SK-N-SH (cell line): ENCODE measurements around the gene GPD1. TPM values are rescaled to one million over a fixed set of nuclear protein-coding genes. Genes with fewer than 3 reads are reported as not detected.

Experiments
- CTCF ChIA-PET: fragments of 300-600, 350-600 bp; formaldehyde crosslinking; extraction: SDS; loops from one replicate; lab custom pipeline; 2021; lab: Yijun Ruan, JAX
- POLR2A ChIA-PET: fragments of 350-600 bp; sonication (Branson Sonifier 250); formaldehyde crosslinking; extraction: SDS; loops from one replicate; lab custom pipeline; 2020; ENCODE audit warnings: antibody characterized with exemption, inconsistent platforms; lab: Yijun Ruan, JAX
- DNase-seq: peaks from one replicate; pipeline ENCODE4 v3.0.0; 2012
- H2AFZ ChIP-seq: fragments of 200-600 bp; sonication (generic); 2 replicates; pipeline ENCODE4 v1.8.1; 2016; ENCODE audit warnings: antibody characterized with exemption, mild to moderate bottlenecking, low read depth
- H3F3A ChIP-seq: fragments of 200-600 bp; sonication (generic); replicated peaks from 2 replicates; pipeline ENCODE3; 2016; ENCODE audit warnings: antibody characterized with exemption, mild to moderate bottlenecking; ENCODE audit not compliant: insufficient read depth
- H3K27ac ChIP-seq, 2 experiments: fragments of 200-500 bp in 1 of 2; fragments of 200-600 bp in 1 of 2; sonication (Bioruptor generic) in 1 of 2; sonication (generic), shearing (Covaris generic) in 1 of 2; 2 replicates each; pipeline versions ENCODE4 v1.5.1 to v1.6.1; 2014 to 2016; ENCODE audit warnings: low read depth in 2 of 2, inconsistent platforms in 1 of 2, low read length in 1 of 2, mild to moderate bottlenecking in 1 of 2, mixed read lengths in 1 of 2
- H3K27me3 ChIP-seq: fragments of 200-600 bp; sonication (generic), shearing (Covaris generic); 2 replicates; pipeline ENCODE4 v1.6.1; 2016; ENCODE audit warnings: mixed run types; ENCODE audit not compliant: insufficient read depth
- H3K36me3 ChIP-seq, 2 experiments: fragments of 200-500 bp in 1 of 2; fragments of 200-600 bp in 1 of 2; sonication (Bioruptor generic) in 1 of 2; sonication (generic) in 1 of 2; replicated peaks in 1 of 2; 2 replicates each; pipeline versions ENCODE3 to v1.5.1; 2014 to 2016; ENCODE audit warnings: low read length in 1 of 2, mild to moderate bottlenecking in 1 of 2; ENCODE audit not compliant: insufficient read depth in 2 of 2, control insufficient read depth in 1 of 2
- H3K4me1 ChIP-seq, 2 experiments: fragments of 200-500 bp in 1 of 2; fragments of 200-600 bp in 1 of 2; sonication (Bioruptor generic) in 1 of 2; sonication (generic), shearing (Covaris generic) in 1 of 2; 2 replicates each; pipeline versions ENCODE4 v1.5.1 to v1.6.1; 2014 to 2016; ENCODE audit warnings: low read depth in 1 of 2, low read length in 1 of 2, mixed run types in 1 of 2; ENCODE audit not compliant: insufficient read depth in 2 of 2, control insufficient read depth in 1 of 2
- H3K4me2 ChIP-seq: fragments of 200-600 bp; sonication (generic), shearing (Covaris generic); 2 replicates; pipeline ENCODE4 v1.6.1; 2017; ENCODE audit warnings: mixed run types
- H3K4me3 ChIP-seq, 2 experiments: fragments of 200-500 bp in 1 of 2; fragments of 200-600 bp in 1 of 2; sonication (Bioruptor generic) in 1 of 2; sonication (generic), shearing (Covaris generic) in 1 of 2; 2 replicates each; pipeline versions ENCODE4 v1.5.1 to v1.8.1; 2014 to 2016; ENCODE audit warnings: low read depth in 2 of 2, inconsistent platforms in 1 of 2, low read length in 1 of 2, mild to moderate bottlenecking in 1 of 2, mixed read lengths in 1 of 2, moderate library complexity in 1 of 2
- H3K79me2 ChIP-seq: fragments of 200-600 bp; sonication (generic); 2 replicates; pipeline ENCODE4 v1.8.1; 2017; ENCODE audit warnings: mild to moderate bottlenecking; ENCODE audit not compliant: insufficient read depth
- H3K9ac ChIP-seq: fragments of 200-600 bp; sonication (generic); 2 replicates; pipeline ENCODE4 v1.6.1; 2017; ENCODE audit warnings: mixed run types
- H3K9me2 ChIP-seq: fragments of 200-600 bp; sonication (generic); 2 replicates; pipeline ENCODE4 v1.6.1; 2017; ENCODE audit warnings: mixed run types
- H3K9me3 ChIP-seq: fragments of 200-600 bp; sonication (generic); 2 replicates; pipeline ENCODE4 v1.6.1; 2017; ENCODE audit warnings: mixed run types, mild to moderate bottlenecking, moderate library complexity
- H4K20me1 ChIP-seq: fragments of 200-600 bp; sonication (generic); 2 replicates; pipeline ENCODE4 v1.6.1; 2017; ENCODE audit warnings: mild to moderate bottlenecking, mixed run types; ENCODE audit not compliant: insufficient read depth
- ELF1 ChIP-seq: IDR thresholded peaks from 2 replicates; pipeline ENCODE4 v1.4.0; 2012
- EP300 ChIP-seq, 2 experiments: IDR thresholded peaks; 2 replicates each; pipeline versions ENCODE4 v1.4.0 to v1.6.1; 2012; ENCODE audit warnings: borderline replicate concordance in 1 of 2, low read depth in 1 of 2, low read length in 1 of 2
- FOSL2 ChIP-seq: IDR thresholded peaks from 2 replicates; pipeline ENCODE4 v1.4.0; 2012; ENCODE audit warnings: low read depth, mild to moderate bottlenecking, moderate library complexity, borderline replicate concordance
- FOXM1 ChIP-seq: IDR thresholded peaks from 2 replicates; pipeline ENCODE4 v1.4.0; 2012; ENCODE audit warnings: low read depth, mild to moderate bottlenecking
- GABPA ChIP-seq: IDR thresholded peaks from 2 replicates; pipeline ENCODE4 v1.4.0; 2012; ENCODE audit warnings: low read depth, mild to moderate bottlenecking
- GATA2 ChIP-seq: sonication (generic); formaldehyde crosslinking; IDR thresholded peaks from 2 replicates; pipeline ENCODE4 v1.5.0; 2020; ENCODE audit warnings: mild to moderate bottlenecking, missing genetic modification reagents
- JUND ChIP-seq: IDR thresholded peaks from 2 replicates; pipeline ENCODE4 v1.4.0; 2012
- MEF2A ChIP-seq: IDR thresholded peaks from 2 replicates; pipeline ENCODE4 v1.4.0; 2012; ENCODE audit warnings: low read depth, borderline replicate concordance
- MXI1 ChIP-seq: IDR thresholded peaks from 2 replicates; pipeline ENCODE4 v1.6.1; 2012; ENCODE audit warnings: mild to moderate bottlenecking, low read depth, low read length, improper control_type of control experiment
- NRF1 ChIP-seq: IDR thresholded peaks from 2 replicates; pipeline ENCODE4 v1.6.1; 2012; ENCODE audit warnings: low read depth, mild to moderate bottlenecking, low read length
- PBX3 ChIP-seq: IDR thresholded peaks from 2 replicates; pipeline ENCODE4; 2012
- RFX5 ChIP-seq: IDR thresholded peaks from 2 replicates; pipeline ENCODE4 v1.6.1; 2012; ENCODE audit warnings: mild to moderate bottlenecking, improper control_type of control experiment, low read length
- SIN3A ChIP-seq: IDR thresholded peaks from 2 replicates; pipeline ENCODE4 v1.6.1; 2012; ENCODE audit warnings: low read depth, mild to moderate bottlenecking, low read length, moderate library complexity, borderline replicate concordance
- WGBS: methylation state at CpG from one replicate; pipeline ENCODE4 v1.1.6; 2017; ENCODE audit warnings: low lambda C conversion rate; 5-methylcytosine and 5-hydroxymethylcytosine counted together
- polyA plus RNA-seq, 3 experiments: library from polyadenylated mRNA; depleted of rRNA; stranded (reverse); fragments of >200 nt; gene quantifications; 2 replicates each; pipeline ENCODE4 v1.2.3, GENCODE V29; 2012
- TF ChIP-seq, protein P1 (sequence below): fragments of 200-600 bp; sonication (generic); IDR thresholded peaks from 2 replicates; pipeline ENCODE4 v1.6.1; 2017; ENCODE audit warnings: antibody characterized with exemption, mild to moderate bottlenecking, moderate library complexity
- TF ChIP-seq, protein P2 (sequence below): fragments of 150-350 bp; IDR thresholded peaks from 2 replicates; pipeline ENCODE4 v1.6.1; 2017; ENCODE audit warnings: antibody characterized with exemption, low read length, low read depth, borderline replicate concordance

GPD1 gene
- polyA plus RNA-seq, 1 of the 3 experiments (the other 2 are of a cell fraction) = 0.07 TPM

DNA sequence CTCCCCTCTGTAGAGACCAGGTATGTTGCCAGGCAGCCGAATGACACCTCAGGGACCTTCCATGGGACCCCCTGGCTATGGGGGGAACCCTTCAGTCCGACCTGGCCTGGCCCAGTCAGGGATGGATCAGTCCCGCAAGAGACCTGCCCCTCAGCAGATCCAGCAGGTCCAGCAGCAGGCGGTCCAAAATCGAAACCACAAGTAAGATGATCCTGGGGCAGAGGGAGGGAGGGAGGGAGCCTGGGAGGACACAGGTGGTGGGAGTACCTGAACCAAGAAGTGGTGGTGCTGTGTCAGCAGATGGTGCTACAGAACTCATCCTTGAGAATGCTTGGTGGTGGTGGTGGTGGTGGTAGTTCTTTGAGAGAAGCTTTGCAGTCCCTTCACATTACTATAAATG lies 17.7 kb upstream of the GPD1 start (continued):
- TF ChIP-seq, protein P1, sequence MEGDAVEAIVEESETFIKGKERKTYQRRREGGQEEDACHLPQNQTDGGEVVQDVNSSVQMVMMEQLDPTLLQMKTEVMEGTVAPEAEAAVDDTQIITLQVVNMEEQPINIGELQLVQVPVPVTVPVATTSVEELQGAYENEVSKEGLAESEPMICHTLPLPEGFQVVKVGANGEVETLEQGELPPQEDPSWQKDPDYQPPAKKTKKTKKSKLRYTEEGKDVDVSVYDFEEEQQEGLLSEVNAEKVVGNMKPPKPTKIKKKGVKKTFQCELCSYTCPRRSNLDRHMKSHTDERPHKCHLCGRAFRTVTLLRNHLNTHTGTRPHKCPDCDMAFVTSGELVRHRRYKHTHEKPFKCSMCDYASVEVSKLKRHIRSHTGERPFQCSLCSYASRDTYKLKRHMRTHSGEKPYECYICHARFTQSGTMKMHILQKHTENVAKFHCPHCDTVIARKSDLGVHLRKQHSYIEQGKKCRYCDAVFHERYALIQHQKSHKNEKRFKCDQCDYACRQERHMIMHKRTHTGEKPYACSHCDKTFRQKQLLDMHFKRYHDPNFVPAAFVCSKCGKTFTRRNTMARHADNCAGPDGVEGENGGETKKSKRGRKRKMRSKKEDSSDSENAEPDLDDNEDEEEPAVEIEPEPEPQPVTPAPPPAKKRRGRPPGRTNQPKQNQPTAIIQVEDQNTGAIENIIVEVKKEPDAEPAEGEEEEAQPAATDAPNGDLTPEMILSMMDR = no peak
- TF ChIP-seq NRF1 (no peak), MXI1 (no peak), GATA2 (CRISPR knock-in tag) (no peak), JUND (no peak)

- POLR2A ChIA-PET = interaction anchor here (0.7 to 2.7 kb wide), 2 partner anchors 25 to 189 kb away, joined by 3 to 19 read pairs; partner anchors contain the start of gene COX14
- H3K27ac ChIP-seq = peak overlapping the region in 1 of 2 experiments; percentile 71; a peak in 2 of 4 replicates
- CTCF ChIA-PET = interaction anchor here (0.9 to 5.1 kb wide), 13 partner anchors 9 to 329 kb away, joined by 3 to 74 read pairs (median 4); partner anchors contain the start of genes CERS5, COX14 and GPD1
Observed at GRCh38 chr12:50087151-50087550, 16.7 kb upstream of the GPD1 start.

More at GRCh38 chr12:50087151-50087550, 16.7 kb upstream of the GPD1 start:
- H3K27me3 ChIP-seq = no peaks in the 10 kb centered on the region
- no peak overlapping the region for H3K9ac ChIP-seq
- H3K4me2 ChIP-seq = peak overlapping the region; percentile 65
- TF ChIP-seq SIN3A = no peak
- no peak for TF ChIP-seq ELF1
- no peak for TF ChIP-seq GABPA
- TF ChIP-seq, protein P2, sequence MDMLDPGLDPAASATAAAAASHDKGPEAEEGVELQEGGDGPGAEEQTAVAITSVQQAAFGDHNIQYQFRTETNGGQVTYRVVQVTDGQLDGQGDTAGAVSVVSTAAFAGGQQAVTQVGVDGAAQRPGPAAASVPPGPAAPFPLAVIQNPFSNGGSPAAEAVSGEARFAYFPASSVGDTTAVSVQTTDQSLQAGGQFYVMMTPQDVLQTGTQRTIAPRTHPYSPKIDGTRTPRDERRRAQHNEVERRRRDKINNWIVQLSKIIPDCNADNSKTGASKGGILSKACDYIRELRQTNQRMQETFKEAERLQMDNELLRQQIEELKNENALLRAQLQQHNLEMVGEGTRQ = no peak
- TF ChIP-seq RFX5 = no peak
- no peak for TF ChIP-seq FOSL2
- TF ChIP-seq EP300 (IDR thresholded peaks at IDR 0.05; ENCODE audit: borderline replicate concordance in 1 of 2, low read depth in 1 of 2, low read length in 1 of 2) = no peak
- no peak for TF ChIP-seq FOXM1
- no peak for TF ChIP-seq MEF2A
- no peak for TF ChIP-seq PBX3
- H4K20me1 ChIP-seq = peaks cover 22% of the 10 kb centered on the region
- peaks cover 18 to 22% of the 10 kb centered on the region in 2 experiments for H3K4me1 ChIP-seq
- no peak overlapping the region for H3K4me3 ChIP-seq
- H3K9me2 ChIP-seq = no peaks in the 10 kb centered on the region
- peaks cover 38% of the 10 kb centered on the region for H3K79me2 ChIP-seq
- no peak overlapping the region for H2AFZ ChIP-seq
- H3K36me3 ChIP-seq = peaks cover 35 to 48% of the 10 kb centered on the region in 2 experiments
- DNase-seq = no peak
- WGBS = 95% methylated on average over 7 of the region's 9 CpGs
- no peaks in the 10 kb centered on the region for H3K9me3 ChIP-seq
- peaks cover 43% of the 10 kb centered on the region for H3F3A ChIP-seq
